HepG2 (cell line): Measurements from ENCODE around the gene ABT1. TPM values are rescaled to one million over a fixed set of nuclear protein-coding genes. Genes with fewer than 3 reads are reported as not detected.

Experiments
- ETV5 ChIP-seq: IDR thresholded peaks from 2 replicates; pipeline ENCODE4 v1.6.1; 2018; ENCODE audit warnings: missing biosample characterization, missing genetic modification reagents, inconsistent platforms, borderline replicate concordance
- TBX2 ChIP-seq: sonication (generic); formaldehyde crosslinking; IDR thresholded peaks from 2 replicates; pipeline ENCODE4 v1.5.0; 2020; ENCODE audit warnings: missing genetic modification reagents, mild to moderate bottlenecking, borderline replicate concordance
- ZNF17 ChIP-seq: sonication (generic); formaldehyde crosslinking; IDR thresholded peaks from 2 replicates; pipeline ENCODE4 v1.5.0; 2020; ENCODE audit warnings: mild to moderate bottlenecking, missing genetic modification reagents
- polyA plus RNA-seq, 8 experiments: library from polyadenylated mRNA; depleted of rRNA in 3 of 8; stranded (reverse) in 7 of 8; unstranded in 1 of 8; fragments of >200 nt; fragmentation: Illumina TruSeq in 4 of 8; extraction: Trizol in 4 of 8; gene quantifications; 2 replicates each; pipeline versions ENCODE4 v1.2.1 to v1.2.3, GENCODE V29; 2011 to 2016; ENCODE audit warnings: low read depth in 4 of 8, missing spikeins in 1 of 8, mixed read lengths in 1 of 8; ENCODE audit not compliant: insufficient read depth in 1 of 8
- total RNA-seq, 5 experiments: library from RNA; depleted of rRNA; stranded (reverse); fragments of >200 nt; fragmentation: Illumina TruSeq; extraction: Trizol; gene quantifications; 2 replicates each; pipeline ENCODE4 v1.2.3, GENCODE V29; 2016; ENCODE audit warnings: low read depth in 1 of 5
- TF ChIP-seq, protein P1 (sequence below): sonication (generic); formaldehyde crosslinking; IDR thresholded peaks from 2 replicates; pipeline ENCODE4 v1.5.1; 2020; ENCODE audit warnings: mild to moderate bottlenecking, missing genetic modification reagents, borderline replicate concordance
- TF ChIP-seq, protein P2 (sequence below): sonication (generic); formaldehyde crosslinking; IDR thresholded peaks from 2 replicates; pipeline ENCODE4 v1.5.0; 2020; ENCODE audit warnings: mild to moderate bottlenecking, missing genetic modification reagents, borderline replicate concordance
- TF ChIP-seq, protein P3 (sequence below): sonication (generic); formaldehyde crosslinking; IDR thresholded peaks from 2 replicates; pipeline ENCODE4 v1.8.0; 2022; ENCODE audit warnings: missing genetic modification reagents, mild to moderate bottlenecking, moderate library complexity, borderline replicate concordance
- TF ChIP-seq, protein P4 (sequence below): IDR thresholded peaks from 2 replicates; pipeline ENCODE4 v1.6.1; 2016; ENCODE audit warnings: low read depth
- TF ChIP-seq, protein P5 (sequence below): sonication (generic); formaldehyde crosslinking; IDR thresholded peaks from 2 replicates; pipeline ENCODE4 v1.4.0; 2020; ENCODE audit warnings: missing genetic modification reagents

Gene ABT1
- total and polyA plus RNA-seq, 2 of the 13 experiments (the other 11 are each of a cell fraction or from before 2014, with no cell fraction given): 38.4 TPM

DNA sequence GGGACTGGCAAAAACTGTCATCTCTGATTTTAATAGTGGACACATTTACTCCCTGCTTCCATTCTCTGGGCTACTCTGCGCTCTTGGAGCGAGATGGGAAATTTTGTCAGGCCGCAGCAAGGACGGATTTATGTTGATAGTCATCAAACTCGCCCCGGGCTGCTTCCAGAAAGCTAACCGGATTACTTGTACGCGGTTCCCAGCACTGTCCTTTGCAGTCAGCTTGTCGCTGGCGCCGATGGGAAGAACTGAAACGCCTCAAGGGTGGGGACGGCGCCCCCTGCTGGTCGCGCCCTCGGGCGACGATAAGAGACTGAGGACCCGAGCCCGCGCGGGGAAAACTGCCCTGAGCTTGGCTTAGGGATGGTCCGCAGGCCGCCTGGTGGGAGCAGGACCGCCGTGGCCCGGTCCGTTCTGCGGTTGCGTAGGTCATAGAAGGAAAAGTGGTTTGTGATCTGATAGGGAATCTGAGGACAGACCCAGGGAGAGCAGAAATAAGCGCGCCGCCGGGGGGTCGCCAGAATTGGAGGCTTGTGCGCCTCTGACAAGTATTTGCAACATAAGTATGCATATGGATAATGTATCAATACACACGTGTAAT lies 984 bp upstream of the ABT1 start (continued):
- TF ChIP-seq, protein P1, sequence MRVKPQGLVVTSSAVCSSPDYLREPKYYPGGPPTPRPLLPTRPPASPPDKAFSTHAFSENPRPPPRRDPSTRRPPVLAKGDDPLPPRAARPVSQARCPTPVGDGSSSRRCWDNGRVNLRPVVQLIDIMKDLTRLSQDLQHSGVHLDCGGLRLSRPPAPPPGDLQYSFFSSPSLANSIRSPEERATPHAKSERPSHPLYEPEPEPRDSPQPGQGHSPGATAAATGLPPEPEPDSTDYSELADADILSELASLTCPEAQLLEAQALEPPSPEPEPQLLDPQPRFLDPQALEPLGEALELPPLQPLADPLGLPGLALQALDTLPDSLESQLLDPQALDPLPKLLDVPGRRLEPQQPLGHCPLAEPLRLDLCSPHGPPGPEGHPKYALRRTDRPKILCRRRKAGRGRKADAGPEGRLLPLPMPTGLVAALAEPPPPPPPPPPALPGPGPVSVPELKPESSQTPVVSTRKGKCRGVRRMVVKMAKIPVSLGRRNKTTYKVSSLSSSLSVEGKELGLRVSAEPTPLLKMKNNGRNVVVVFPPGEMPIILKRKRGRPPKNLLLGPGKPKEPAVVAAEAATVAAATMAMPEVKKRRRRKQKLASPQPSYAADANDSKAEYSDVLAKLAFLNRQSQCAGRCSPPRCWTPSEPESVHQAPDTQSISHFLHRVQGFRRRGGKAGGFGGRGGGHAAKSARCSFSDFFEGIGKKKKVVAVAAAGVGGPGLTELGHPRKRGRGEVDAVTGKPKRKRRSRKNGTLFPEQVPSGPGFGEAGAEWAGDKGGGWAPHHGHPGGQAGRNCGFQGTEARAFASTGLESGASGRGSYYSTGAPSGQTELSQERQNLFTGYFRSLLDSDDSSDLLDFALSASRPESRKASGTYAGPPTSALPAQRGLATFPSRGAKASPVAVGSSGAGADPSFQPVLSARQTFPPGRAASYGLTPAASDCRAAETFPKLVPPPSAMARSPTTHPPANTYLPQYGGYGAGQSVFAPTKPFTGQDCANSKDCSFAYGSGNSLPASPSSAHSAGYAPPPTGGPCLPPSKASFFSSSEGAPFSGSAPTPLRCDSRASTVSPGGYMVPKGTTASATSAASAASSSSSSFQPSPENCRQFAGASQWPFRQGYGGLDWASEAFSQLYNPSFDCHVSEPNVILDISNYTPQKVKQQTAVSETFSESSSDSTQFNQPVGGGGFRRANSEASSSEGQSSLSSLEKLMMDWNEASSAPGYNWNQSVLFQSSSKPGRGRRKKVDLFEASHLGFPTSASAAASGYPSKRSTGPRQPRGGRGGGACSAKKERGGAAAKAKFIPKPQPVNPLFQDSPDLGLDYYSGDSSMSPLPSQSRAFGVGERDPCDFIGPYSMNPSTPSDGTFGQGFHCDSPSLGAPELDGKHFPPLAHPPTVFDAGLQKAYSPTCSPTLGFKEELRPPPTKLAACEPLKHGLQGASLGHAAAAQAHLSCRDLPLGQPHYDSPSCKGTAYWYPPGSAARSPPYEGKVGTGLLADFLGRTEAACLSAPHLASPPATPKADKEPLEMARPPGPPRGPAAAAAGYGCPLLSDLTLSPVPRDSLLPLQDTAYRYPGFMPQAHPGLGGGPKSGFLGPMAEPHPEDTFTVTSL (CRISPR knock-in tag): peak; percentile 77; the same call in 1 of the 2 replicates
- TF ChIP-seq TBX2 (CRISPR knock-in tag): peak; percentile 79
- TF ChIP-seq, protein P2, sequence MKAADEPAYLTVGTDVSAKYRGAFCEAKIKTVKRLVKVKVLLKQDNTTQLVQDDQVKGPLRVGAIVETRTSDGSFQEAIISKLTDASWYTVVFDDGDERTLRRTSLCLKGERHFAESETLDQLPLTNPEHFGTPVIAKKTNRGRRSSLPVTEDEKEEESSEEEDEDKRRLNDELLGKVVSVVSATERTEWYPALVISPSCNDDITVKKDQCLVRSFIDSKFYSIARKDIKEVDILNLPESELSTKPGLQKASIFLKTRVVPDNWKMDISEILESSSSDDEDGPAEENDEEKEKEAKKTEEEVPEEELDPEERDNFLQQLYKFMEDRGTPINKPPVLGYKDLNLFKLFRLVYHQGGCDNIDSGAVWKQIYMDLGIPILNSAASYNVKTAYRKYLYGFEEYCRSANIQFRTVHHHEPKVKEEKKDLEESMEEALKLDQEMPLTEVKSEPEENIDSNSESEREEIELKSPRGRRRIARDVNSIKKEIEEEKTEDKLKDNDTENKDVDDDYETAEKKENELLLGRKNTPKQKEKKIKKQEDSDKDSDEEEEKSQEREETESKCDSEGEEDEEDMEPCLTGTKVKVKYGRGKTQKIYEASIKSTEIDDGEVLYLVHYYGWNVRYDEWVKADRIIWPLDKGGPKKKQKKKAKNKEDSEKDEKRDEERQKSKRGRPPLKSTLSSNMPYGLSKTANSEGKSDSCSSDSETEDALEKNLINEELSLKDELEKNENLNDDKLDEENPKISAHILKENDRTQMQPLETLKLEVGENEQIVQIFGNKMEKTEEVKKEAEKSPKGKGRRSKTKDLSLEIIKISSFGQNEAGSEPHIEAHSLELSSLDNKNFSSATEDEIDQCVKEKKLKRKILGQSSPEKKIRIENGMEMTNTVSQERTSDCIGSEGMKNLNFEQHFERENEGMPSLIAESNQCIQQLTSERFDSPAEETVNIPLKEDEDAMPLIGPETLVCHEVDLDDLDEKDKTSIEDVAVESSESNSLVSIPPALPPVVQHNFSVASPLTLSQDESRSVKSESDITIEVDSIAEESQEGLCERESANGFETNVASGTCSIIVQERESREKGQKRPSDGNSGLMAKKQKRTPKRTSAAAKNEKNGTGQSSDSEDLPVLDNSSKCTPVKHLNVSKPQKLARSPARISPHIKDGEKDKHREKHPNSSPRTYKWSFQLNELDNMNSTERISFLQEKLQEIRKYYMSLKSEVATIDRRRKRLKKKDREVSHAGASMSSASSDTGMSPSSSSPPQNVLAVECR: peak; percentile 32; the same call in 1 of the 2 replicates
- TF ChIP-seq, protein P3, sequence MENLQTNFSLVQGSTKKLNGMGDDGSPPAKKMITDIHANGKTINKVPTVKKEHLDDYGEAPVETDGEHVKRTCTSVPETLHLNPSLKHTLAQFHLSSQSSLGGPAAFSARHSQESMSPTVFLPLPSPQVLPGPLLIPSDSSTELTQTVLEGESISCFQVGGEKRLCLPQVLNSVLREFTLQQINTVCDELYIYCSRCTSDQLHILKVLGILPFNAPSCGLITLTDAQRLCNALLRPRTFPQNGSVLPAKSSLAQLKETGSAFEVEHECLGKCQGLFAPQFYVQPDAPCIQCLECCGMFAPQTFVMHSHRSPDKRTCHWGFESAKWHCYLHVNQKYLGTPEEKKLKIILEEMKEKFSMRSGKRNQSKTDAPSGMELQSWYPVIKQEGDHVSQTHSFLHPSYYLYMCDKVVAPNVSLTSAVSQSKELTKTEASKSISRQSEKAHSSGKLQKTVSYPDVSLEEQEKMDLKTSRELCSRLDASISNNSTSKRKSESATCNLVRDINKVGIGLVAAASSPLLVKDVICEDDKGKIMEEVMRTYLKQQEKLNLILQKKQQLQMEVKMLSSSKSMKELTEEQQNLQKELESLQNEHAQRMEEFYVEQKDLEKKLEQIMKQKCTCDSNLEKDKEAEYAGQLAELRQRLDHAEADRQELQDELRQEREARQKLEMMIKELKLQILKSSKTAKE (CRISPR knock-in tag): 0 out of 2 replicates have a peak, but pooled peaks have one; percentile 30
- peak; percentile 34; the same call in 1 of the 2 replicates for TF ChIP-seq ETV5 (CRISPR knock-in tag)
- TF ChIP-seq ZNF17 (CRISPR knock-in tag): no peak
- TF ChIP-seq, protein P4, sequence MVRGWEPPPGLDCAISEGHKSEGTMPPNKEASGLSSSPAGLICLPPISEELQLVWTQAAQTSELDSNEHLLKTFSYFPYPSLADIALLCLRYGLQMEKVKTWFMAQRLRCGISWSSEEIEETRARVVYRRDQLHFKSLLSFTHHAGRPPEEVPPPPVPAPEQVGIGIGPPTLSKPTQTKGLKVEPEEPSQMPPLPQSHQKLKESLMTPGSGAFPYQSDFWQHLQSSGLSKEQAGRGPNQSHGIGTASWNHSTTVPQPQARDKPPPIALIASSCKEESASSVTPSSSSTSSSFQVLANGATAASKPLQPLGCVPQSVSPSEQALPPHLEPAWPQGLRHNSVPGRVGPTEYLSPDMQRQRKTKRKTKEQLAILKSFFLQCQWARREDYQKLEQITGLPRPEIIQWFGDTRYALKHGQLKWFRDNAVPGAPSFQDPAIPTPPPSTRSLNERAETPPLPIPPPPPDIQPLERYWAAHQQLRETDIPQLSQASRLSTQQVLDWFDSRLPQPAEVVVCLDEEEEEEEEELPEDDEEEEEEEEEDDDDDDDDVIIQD (CRISPR knock-in tag): peak; percentile 60; the same call in 1 of the 2 replicates
- TF ChIP-seq, protein P5, sequence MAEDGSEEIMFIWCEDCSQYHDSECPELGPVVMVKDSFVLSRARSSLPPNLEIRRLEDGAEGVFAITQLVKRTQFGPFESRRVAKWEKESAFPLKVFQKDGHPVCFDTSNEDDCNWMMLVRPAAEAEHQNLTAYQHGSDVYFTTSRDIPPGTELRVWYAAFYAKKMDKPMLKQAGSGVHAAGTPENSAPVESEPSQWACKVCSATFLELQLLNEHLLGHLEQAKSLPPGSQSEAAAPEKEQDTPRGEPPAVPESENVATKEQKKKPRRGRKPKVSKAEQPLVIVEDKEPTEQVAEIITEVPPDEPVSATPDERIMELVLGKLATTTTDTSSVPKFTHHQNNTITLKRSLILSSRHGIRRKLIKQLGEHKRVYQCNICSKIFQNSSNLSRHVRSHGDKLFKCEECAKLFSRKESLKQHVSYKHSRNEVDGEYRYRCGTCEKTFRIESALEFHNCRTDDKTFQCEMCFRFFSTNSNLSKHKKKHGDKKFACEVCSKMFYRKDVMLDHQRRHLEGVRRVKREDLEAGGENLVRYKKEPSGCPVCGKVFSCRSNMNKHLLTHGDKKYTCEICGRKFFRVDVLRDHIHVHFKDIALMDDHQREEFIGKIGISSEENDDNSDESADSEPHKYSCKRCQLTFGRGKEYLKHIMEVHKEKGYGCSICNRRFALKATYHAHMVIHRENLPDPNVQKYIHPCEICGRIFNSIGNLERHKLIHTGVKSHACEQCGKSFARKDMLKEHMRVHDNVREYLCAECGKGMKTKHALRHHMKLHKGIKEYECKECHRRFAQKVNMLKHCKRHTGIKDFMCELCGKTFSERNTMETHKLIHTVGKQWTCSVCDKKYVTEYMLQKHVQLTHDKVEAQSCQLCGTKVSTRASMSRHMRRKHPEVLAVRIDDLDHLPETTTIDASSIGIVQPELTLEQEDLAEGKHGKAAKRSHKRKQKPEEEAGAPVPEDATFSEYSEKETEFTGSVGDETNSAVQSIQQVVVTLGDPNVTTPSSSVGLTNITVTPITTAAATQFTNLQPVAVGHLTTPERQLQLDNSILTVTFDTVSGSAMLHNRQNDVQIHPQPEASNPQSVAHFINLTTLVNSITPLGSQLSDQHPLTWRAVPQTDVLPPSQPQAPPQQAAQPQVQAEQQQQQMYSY (CRISPR knock-in tag): no peak
